HS-27A (cell line): Measurements from ENCODE around the gene ACTG2.

Source experiments
- DNase-seq: peaks from one replicate; pipeline ENCODE4 v3.0.0-alpha.2; 2012; ENCODE audit warnings: low read depth, missing footprints

ACTG2 gene

GRCh38 chr2:73914667-73915066, 21.9 kb downstream of the ACTG2 start:
- no peak for DNase-seq

GRCh38 chr2:73915437-73915993, 22.7 kb downstream of the ACTG2 start:
- DNase-seq: no peak

GRCh38 chr2:73916666-73917065, 23.9 kb downstream of the ACTG2 start:
- DNase-seq: no peak

- DNase-seq: no peak
These were observed 24.5 kb downstream of the ACTG2 start for GRCh38 chr2:73917296-73917695.

- DNase-seq: no peak
These were observed 24.9 kb downstream of the ACTG2 start for GRCh38 chr2:73917696-73918207.

- DNase-seq: no peak
These were observed 26.0 kb downstream of the ACTG2 start for GRCh38 chr2:73918856-73919255.

- no peak for DNase-seq
These were observed 26.9 kb downstream of the ACTG2 start for GRCh38 chr2:73919596-73920228.

GRCh38 chr2:73920577-73921545, 28.1 kb downstream of the ACTG2 start:
- no peak for DNase-seq

- no peak for DNase-seq
These were observed 28.8 kb downstream of the ACTG2 start for GRCh38 chr2:73921581-73921980.

GRCh38 chr2:73922681-73923080, 29.9 kb downstream of the ACTG2 start:
- no peak for DNase-seq

GRCh38 chr2:73925033-73925704, 32.4 kb downstream of the ACTG2 start:
- no peak for DNase-seq

- DNase-seq: no peak
These were observed 33.2 kb downstream of the ACTG2 start for GRCh38 chr2:73925853-73926492.

- peak; percentile 96 for DNase-seq
These were observed 33.9 kb downstream of the ACTG2 start, which contains the start of gene DGUOK for GRCh38 chr2:73926493-73927327. DGUOK (plus strand) TSS chr2:73926880; CDS start chr2:73926911, 31 bp downstream.

GRCh38 chr2:73927344-73927743, 34.5 kb downstream of the ACTG2 start:
- no peak for DNase-seq

- DNase-seq: no peak
These were observed 36.1 kb downstream of the ACTG2 start for GRCh38 chr2:73928963-73929347.

- DNase-seq: no peak
These were observed 37.6 kb downstream of the ACTG2 start for GRCh38 chr2:73930386-73930785.

- no peak for DNase-seq
These were observed 39.0 kb downstream of the ACTG2 start for GRCh38 chr2:73931531-73932500.

- DNase-seq: no peak
These were observed 40.4 kb downstream of the ACTG2 start for GRCh38 chr2:73933194-73933593.

GRCh38 chr2:73935641-73936040, 42.8 kb downstream of the ACTG2 start:
- no peak for DNase-seq
